Measurements from ENCODE around the gene FNDC10. TPM values are rescaled to one million over a fixed set of nuclear protein-coding genes. Genes with fewer than 3 reads are reported as not detected.

The FNDC10 gene
- total and polyA plus RNA-seq, 8 donors = 0.28 to 2.4 (median 1.1) TPM

DNA sequence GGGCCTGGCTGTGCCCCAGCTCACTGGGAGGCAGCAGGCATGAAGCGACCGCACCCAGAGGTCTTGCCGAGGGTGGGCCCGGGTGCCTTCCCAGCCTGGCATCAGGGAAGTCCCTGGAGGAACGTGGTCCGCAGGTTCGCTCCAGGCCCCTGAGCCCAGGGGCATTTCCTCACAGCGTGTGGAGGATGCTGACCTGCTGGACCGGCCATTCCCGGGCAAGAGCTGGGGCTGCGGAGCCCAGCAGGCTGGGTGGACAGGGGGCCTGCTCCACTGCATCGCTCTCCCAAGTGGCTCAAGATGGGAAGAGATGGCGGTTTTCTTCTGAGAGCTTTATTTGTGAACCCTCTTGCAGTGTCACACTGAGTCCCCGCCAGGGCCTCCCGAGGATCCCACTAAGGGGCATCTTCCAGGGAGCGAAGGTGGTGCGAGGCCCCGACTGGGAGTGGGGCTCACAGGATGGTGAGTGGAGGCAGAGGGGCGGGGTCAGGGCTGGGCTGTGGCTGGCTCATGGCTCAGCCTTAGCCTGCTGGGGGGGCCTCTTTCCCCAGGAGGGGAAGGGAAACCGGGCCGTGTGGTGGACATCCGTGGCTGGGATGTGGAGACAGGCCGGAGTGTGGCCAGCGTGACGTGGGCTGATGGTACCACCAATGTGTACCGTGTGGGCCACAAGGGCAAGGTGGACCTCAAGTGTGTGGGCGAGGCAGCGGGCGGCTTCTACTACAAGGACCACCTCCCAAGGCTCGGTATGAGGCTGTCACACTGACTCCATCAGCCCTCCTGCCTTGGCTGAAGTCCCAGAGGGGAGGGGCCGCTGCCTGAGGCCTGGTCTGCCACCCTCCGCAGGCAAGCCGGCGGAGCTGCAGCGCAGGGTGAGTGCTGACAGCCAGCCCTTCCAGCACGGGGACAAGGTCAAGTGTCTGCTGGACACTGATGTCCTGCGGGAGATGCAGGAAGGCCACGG is 24.8 kb upstream of the FNDC10 start:
- peak in 2 of 6 donors; percentile 40 to 77 for DNase-seq
- Histone ChIP-seq H3K4me3 (no peak overlapping the region), H3K27me3 (no peaks in the 10 kb centered on the region), H3K27ac (no peak overlapping the region), H3K9me3 (no peaks in the 10 kb centered on the region), H3K36me3 (peaks cover 0 to 6% (median 0%) of the 10 kb centered on the region in 3 donors), H3K4me1 (no peaks in the 10 kb centered on the region)
- 87% methylated on average over 38 of the region's 38 CpGs for WGBS, 2 donors
- intact Hi-C loops (cut with DNase I) = no loop called here
- no peak for ATAC-seq
- no peak for FAIRE-seq
- TF ChIP-seq, protein P1, sequence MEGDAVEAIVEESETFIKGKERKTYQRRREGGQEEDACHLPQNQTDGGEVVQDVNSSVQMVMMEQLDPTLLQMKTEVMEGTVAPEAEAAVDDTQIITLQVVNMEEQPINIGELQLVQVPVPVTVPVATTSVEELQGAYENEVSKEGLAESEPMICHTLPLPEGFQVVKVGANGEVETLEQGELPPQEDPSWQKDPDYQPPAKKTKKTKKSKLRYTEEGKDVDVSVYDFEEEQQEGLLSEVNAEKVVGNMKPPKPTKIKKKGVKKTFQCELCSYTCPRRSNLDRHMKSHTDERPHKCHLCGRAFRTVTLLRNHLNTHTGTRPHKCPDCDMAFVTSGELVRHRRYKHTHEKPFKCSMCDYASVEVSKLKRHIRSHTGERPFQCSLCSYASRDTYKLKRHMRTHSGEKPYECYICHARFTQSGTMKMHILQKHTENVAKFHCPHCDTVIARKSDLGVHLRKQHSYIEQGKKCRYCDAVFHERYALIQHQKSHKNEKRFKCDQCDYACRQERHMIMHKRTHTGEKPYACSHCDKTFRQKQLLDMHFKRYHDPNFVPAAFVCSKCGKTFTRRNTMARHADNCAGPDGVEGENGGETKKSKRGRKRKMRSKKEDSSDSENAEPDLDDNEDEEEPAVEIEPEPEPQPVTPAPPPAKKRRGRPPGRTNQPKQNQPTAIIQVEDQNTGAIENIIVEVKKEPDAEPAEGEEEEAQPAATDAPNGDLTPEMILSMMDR (IDR thresholded peaks at IDR 0.05) = no peak

DNA sequence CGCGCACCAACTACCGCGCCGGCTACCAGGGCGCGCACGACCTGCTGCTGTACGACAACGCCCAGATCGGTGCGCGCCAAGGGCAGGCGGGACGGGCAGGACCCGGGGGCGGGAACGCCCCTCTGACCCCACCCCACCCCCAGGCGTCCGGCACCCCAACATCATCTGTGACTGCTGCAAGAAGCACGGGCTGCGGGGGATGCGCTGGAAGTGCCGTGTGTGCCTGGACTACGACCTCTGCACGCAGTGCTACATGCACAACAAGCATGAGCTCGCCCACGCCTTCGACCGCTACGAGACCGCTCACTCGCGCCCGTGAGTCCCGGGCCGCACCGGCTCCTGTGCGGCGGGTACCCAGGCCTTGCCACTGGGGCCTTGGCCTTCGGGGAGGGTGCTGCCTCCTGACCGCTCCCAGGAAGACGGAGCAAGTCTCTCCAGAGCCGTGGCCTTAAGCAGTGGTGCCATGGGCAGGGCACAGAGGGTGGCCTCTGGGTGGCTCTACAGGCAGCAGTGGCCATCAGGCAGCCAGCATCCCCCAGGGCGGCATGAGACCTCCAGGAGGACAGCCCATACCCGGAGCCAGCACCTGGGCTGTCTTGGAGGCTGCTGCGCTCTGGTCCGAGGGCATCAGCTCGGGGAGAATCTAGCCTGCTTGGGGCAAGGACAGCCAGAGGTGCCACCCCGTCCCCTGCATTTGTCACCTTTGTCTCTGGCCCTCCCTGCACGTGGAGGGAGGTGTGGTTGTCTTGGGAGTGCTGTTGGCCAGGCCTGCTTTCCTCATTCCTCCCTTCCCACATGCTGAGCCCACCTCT is 23.9 kb upstream of the FNDC10 start:
- TF ChIP-seq, protein P1 (IDR thresholded peaks at IDR 0.05) = no peak
- no peaks in the 10 kb centered on the region for H3K9me3 ChIP-seq
- H3K36me3 ChIP-seq = peaks cover 0 to 6% (median 0%) of the 10 kb centered on the region in 3 donors
- H3K4me1 ChIP-seq = no peaks in the 10 kb centered on the region
- H3K4me3 ChIP-seq = no peak overlapping the region
- FAIRE-seq (no peak), ATAC-seq (no peak), DNase-seq (peak in 3 of 6 donors; percentile 30 to 72 (median 58))
- intact Hi-C loops (cut with DNase I) = no loop called here
- H3K27me3 ChIP-seq = no peaks in the 10 kb centered on the region
- WGBS, 2 donors = 93 to 95% methylated on average over 43 to 51 of the region's 51 CpGs
- no peak overlapping the region for H3K27ac ChIP-seq

DNA sequence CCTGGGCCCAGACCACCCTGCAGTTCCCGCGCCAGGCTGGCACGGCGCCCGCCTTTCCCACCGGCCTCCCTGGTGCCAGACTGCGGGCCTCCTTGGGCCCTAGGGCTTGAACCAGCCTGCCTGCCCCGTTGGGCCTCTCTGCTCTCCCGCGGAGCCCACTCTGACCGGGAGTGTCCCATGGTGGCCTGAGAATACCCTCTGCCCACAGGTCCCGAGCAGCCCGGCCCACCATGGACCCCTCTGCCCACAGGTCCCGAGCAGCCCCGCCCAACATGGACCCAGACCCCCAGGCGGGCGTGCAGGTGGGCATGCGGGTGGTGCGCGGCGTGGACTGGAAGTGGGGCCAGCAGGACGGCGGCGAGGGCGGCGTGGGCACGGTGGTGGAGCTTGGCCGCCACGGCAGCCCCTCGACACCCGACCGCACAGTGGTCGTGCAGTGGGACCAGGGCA is 23.3 kb upstream of the FNDC10 start:
- Histone ChIP-seq H3K36me3 (peaks cover 0 to 4% (median 0%) of the 10 kb centered on the region in 3 donors), H3K4me3 (no peak overlapping the region), H3K4me1 (no peaks in the 10 kb centered on the region), H3K27me3 (no peaks in the 10 kb centered on the region), H3K9me3 (no peaks in the 10 kb centered on the region), H3K27ac (no peak overlapping the region)
- ATAC-seq (no peak), DNase-seq (peak in 2 of 6 donors; percentile 35 to 72), FAIRE-seq (no peak)
- TF ChIP-seq, protein P1 (IDR thresholded peaks at IDR 0.05) = no peak
- WGBS, 2 donors = 94% methylated on average over 29 to 33 of the region's 33 CpGs
- intact Hi-C loops (cut with DNase I) = no loop called here

DNA sequence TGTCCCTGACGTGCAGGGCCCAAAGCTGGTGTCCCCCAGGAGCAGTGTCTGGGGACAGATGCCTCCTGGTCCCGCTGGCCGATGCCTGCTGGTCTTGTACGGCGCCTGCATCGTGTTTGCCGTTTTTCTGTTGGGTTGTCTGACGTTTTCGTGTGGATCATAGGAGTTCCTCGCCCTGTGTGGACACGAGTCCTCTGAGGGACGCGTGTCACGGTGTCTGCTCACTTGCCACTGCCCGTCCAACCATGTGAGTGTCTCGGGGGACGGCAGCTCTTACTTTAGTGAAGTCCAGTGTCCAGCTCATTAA is 22.8 kb upstream of the FNDC10 start:
- TF ChIP-seq, protein P1 (IDR thresholded peaks at IDR 0.05) = no peak
- Histone ChIP-seq H3K9me3 (no peaks in the 10 kb centered on the region), H3K36me3 (no peaks in the 10 kb centered on the region), H3K27ac (no peak overlapping the region), H3K4me1 (no peaks in the 10 kb centered on the region), H3K4me3 (no peak overlapping the region), H3K27me3 (no peaks in the 10 kb centered on the region)
- ATAC-seq (no peak), DNase-seq (peak in 1 of 6 donors; percentile 64), FAIRE-seq (no peak)
- WGBS, 2 donors = 91 to 92% methylated on average over 17 of the region's 17 CpGs
- intact Hi-C loops (cut with DNase I) = no loop called here

All from pancreas (tissue), 10 donors.